Measurements from ENCODE around the gene MAIP1.

Gene MAIP1

DNA sequence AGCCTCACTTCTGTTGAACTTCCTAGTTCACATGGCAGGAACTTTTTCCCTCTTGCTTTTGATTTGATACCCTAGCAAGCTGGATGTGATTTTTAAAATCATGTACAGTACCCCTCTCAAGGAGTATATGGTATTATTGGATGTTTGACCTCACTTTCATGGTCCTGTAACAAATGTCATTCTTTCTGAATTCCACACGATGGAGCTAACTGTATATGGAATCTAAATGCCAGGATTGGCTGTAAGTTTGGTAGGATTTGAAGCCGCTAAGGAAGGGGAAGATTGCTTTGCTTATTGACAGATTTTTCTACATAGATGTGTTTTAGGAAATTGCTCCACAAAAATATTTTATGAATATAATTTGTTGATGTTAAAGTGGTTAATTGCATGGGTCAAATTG, 18.3 kb downstream of the MAIP1 start:
- Histone ChIP-seq H3K27me3 (ENCODE audit: control insufficient read depth in 1 of 2, insufficient read depth in 1 of 2, low read length in 2 of 2) (no peaks in the 10 kb centered on the region), H3K4me3 (ENCODE audit: insufficient read depth in 1 of 2, low read depth in 1 of 2, low read length in 2 of 2) (no peak overlapping the region), H3K79me1 (replicated peaks; ENCODE audit: low read length, poor library complexity, severe bottlenecking) (no peaks in the 10 kb centered on the region), H3K4me2 (ENCODE audit: low read length, poor library complexity, severe bottlenecking) (no peak overlapping the region), H4K91ac (ENCODE audit: low read length) (no peak overlapping the region), H3K18ac (ENCODE audit: low read depth in 1 of 2, low read length in 2 of 2) (no peak overlapping the region), H3K23ac (ENCODE audit: low read length in 2 of 2) (no peak overlapping the region), H3K4ac (ENCODE audit: low read depth in 1 of 2, low read length in 2 of 2) (no peak overlapping the region), H2BK12ac (ENCODE audit: low read length in 2 of 2) (no peak overlapping the region), H2BK120ac (ENCODE audit: low read depth, low read length) (no peak overlapping the region), H3K14ac (ENCODE audit: low read length in 2 of 2) (no peak overlapping the region), H3K36me3 (ENCODE audit: control insufficient read depth in 1 of 2, insufficient read depth in 2 of 2, low read depth in 1 of 2, low read length in 2 of 2) (peaks cover 0 to 12% of the 10 kb centered on the region in 2 experiments), H3K9ac (ENCODE audit: low read length) (peak overlapping the region; percentile 20), H2BK15ac (ENCODE audit: low read depth, poor library complexity, severe bottlenecking) (no peak overlapping the region), H2AFZ (ENCODE audit: low read depth, low read length) (no peak overlapping the region), H4K8ac (ENCODE audit: low read length) (no peak overlapping the region), H3K27ac (ENCODE audit: low read length, poor library complexity, severe bottlenecking) (no peak overlapping the region), H2AK5ac (ENCODE audit: low read length, severe bottlenecking) (no peak overlapping the region), H3K4me1 (ENCODE audit: control insufficient read depth, insufficient read depth, low read depth, low read length) (peaks cover 1% of the 10 kb centered on the region), H3K9me3 (ENCODE audit: control insufficient read depth, low read length) (no peaks in the 10 kb centered on the region), H2BK5ac (ENCODE audit: low read depth, low read length, poor library complexity, severe bottlenecking) (no peak overlapping the region)
- DNase-seq = peak; percentile 62
- 20% methylated on average over 2 of the region's 2 CpGs for WGBS

GRCh38 chr2:199975273-199975895, 20.0 kb downstream of the MAIP1 start:
- Histone ChIP-seq H3K4ac (ENCODE audit: low read depth in 1 of 2, low read length in 2 of 2) (peak overlapping the region in 1 of 2 experiments; percentile 12), H3K14ac (ENCODE audit: low read length in 2 of 2) (no peak overlapping the region), H4K8ac (ENCODE audit: low read length) (no peak overlapping the region), H4K91ac (ENCODE audit: low read length) (no peak overlapping the region), H2BK120ac (ENCODE audit: low read depth, low read length) (peak overlapping the region; percentile 0), H3K36me3 (ENCODE audit: control insufficient read depth in 1 of 2, insufficient read depth in 2 of 2, low read depth in 1 of 2, low read length in 2 of 2) (peaks cover 0 to 11% of the 10 kb centered on the region in 2 experiments), H3K4me2 (ENCODE audit: low read length, poor library complexity, severe bottlenecking) (no peak overlapping the region), H3K4me3 (ENCODE audit: insufficient read depth in 1 of 2, low read depth in 1 of 2, low read length in 2 of 2) (no peak overlapping the region), H3K4me1 (ENCODE audit: control insufficient read depth, insufficient read depth, low read depth, low read length) (peaks cover 1% of the 10 kb centered on the region), H3K79me1 (replicated peaks; ENCODE audit: low read length, poor library complexity, severe bottlenecking) (peaks cover 2% of the 10 kb centered on the region), H2BK15ac (ENCODE audit: low read depth, poor library complexity, severe bottlenecking) (no peak overlapping the region), H3K23ac (ENCODE audit: low read length in 2 of 2) (no peak overlapping the region), H3K18ac (ENCODE audit: low read depth in 1 of 2, low read length in 2 of 2) (no peak overlapping the region), H3K9me3 (ENCODE audit: control insufficient read depth, low read length) (no peaks in the 10 kb centered on the region), H3K9ac (ENCODE audit: low read length) (peak overlapping the region; percentile 59), H2BK12ac (ENCODE audit: low read length in 2 of 2) (no peak overlapping the region), H2BK5ac (ENCODE audit: low read depth, low read length, poor library complexity, severe bottlenecking) (peak overlapping the region; percentile 38), H2AK5ac (ENCODE audit: low read length, severe bottlenecking) (peak overlapping the region; percentile 25), H3K27ac (ENCODE audit: low read length, poor library complexity, severe bottlenecking) (no peak overlapping the region), H3K27me3 (ENCODE audit: control insufficient read depth in 1 of 2, insufficient read depth in 1 of 2, low read length in 2 of 2) (no peaks in the 10 kb centered on the region), H2AFZ (ENCODE audit: low read depth, low read length) (no peak overlapping the region)
- peak; percentile 62 for DNase-seq
- WGBS = 98% methylated on average over 2 of the region's 3 CpGs

- Histone ChIP-seq H3K9me3 (ENCODE audit: control insufficient read depth, low read length) (no peaks in the 10 kb centered on the region), H3K18ac (ENCODE audit: low read depth in 1 of 2, low read length in 2 of 2) (no peak overlapping the region), H3K36me3 (ENCODE audit: control insufficient read depth in 1 of 2, insufficient read depth in 2 of 2, low read depth in 1 of 2, low read length in 2 of 2) (peaks cover 0 to 8% of the 10 kb centered on the region in 2 experiments)
These were observed 22.6 kb downstream of the MAIP1 start for GRCh38 chr2:199977984-199978415.

DNA sequence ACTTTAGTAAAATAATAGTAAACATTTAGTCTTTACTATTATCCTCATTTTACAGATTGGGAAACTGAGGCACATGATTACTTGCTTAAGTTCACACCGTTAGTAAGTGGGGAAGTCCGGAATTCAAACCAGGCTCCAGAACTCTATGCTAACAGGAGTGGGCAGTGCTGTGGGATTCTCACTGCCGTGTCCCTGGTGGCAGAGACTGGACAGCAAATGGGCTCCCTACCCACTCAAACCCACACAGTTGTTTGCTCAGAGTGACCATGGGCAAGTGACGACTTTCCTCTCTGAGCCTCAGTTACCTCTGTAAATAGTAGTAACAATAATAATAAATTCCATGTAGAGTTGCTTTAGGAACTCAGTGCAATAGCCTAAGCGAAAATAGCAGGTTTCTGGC, 24.0 kb downstream of the MAIP1 start:
- peak overlapping the region; percentile 76 for H3K9ac ChIP-seq (ENCODE audit: low read length)
- H3K18ac ChIP-seq (ENCODE audit: low read depth in 1 of 2, low read length in 2 of 2) = no peak overlapping the region
- WGBS = 80% methylated on average over 4 of the region's 5 CpGs
- peaks cover 0 to 4% of the 10 kb centered on the region in 2 experiments for H3K36me3 ChIP-seq (ENCODE audit: control insufficient read depth in 1 of 2, insufficient read depth in 2 of 2, low read depth in 1 of 2, low read length in 2 of 2)
- H4K8ac ChIP-seq (ENCODE audit: low read length) = no peak overlapping the region
- H3K4me3 ChIP-seq (ENCODE audit: insufficient read depth in 1 of 2, low read depth in 1 of 2, low read length in 2 of 2) = peak overlapping the region in 1 of 2 experiments; percentile 68
- H2AFZ ChIP-seq (ENCODE audit: low read depth, low read length) = no peak overlapping the region
- no peak overlapping the region for H2BK5ac ChIP-seq (ENCODE audit: low read depth, low read length, poor library complexity, severe bottlenecking)
- no peak overlapping the region for H2BK15ac ChIP-seq (ENCODE audit: low read depth, poor library complexity, severe bottlenecking)
- no peak overlapping the region for H3K27ac ChIP-seq (ENCODE audit: low read length, poor library complexity, severe bottlenecking)
- no peak overlapping the region for H3K23ac ChIP-seq (ENCODE audit: low read length in 2 of 2)
- H3K27me3 ChIP-seq (ENCODE audit: control insufficient read depth in 1 of 2, insufficient read depth in 1 of 2, low read length in 2 of 2) = no peaks in the 10 kb centered on the region
- H3K4me2 ChIP-seq (ENCODE audit: low read length, poor library complexity, severe bottlenecking) = no peak overlapping the region
- H2BK120ac ChIP-seq (ENCODE audit: low read depth, low read length) = no peak overlapping the region
- no peak overlapping the region for H4K91ac ChIP-seq (ENCODE audit: low read length)
- no peak for DNase-seq
- peak overlapping the region in 1 of 2 experiments; percentile 7 for H2BK12ac ChIP-seq (ENCODE audit: low read length in 2 of 2)
- no peaks in the 10 kb centered on the region for H3K9me3 ChIP-seq (ENCODE audit: control insufficient read depth, low read length)
- H3K4ac ChIP-seq (ENCODE audit: low read depth in 1 of 2, low read length in 2 of 2) = no peak overlapping the region
- H3K14ac ChIP-seq (ENCODE audit: low read length in 2 of 2) = no peak overlapping the region
- no peak overlapping the region for H2AK5ac ChIP-seq (ENCODE audit: low read length, severe bottlenecking)
- peaks cover 4% of the 10 kb centered on the region for H3K4me1 ChIP-seq (ENCODE audit: control insufficient read depth, insufficient read depth, low read depth, low read length)
- H3K79me1 ChIP-seq (replicated peaks; ENCODE audit: low read length, poor library complexity, severe bottlenecking) = peaks cover 2% of the 10 kb centered on the region

More at GRCh38 chr2:199977984-199978415, 22.6 kb downstream of the MAIP1 start:
- no peak overlapping the region for H2BK120ac ChIP-seq (ENCODE audit: low read depth, low read length)
- no peak overlapping the region for H3K23ac ChIP-seq (ENCODE audit: low read length in 2 of 2)
- no peaks in the 10 kb centered on the region for H3K27me3 ChIP-seq (ENCODE audit: control insufficient read depth in 1 of 2, insufficient read depth in 1 of 2, low read length in 2 of 2)
- peaks cover 2% of the 10 kb centered on the region for H3K79me1 ChIP-seq (replicated peaks; ENCODE audit: low read length, poor library complexity, severe bottlenecking)
- H3K27ac ChIP-seq (ENCODE audit: low read length, poor library complexity, severe bottlenecking) = peak overlapping the region; percentile 11
- peak overlapping the region in 1 of 2 experiments; percentile 10 for H3K4me3 ChIP-seq (ENCODE audit: insufficient read depth in 1 of 2, low read depth in 1 of 2, low read length in 2 of 2)
- H3K4me2 ChIP-seq (ENCODE audit: low read length, poor library complexity, severe bottlenecking) = no peak overlapping the region
- no peak overlapping the region for H2AFZ ChIP-seq (ENCODE audit: low read depth, low read length)
- H2BK5ac ChIP-seq (ENCODE audit: low read depth, low read length, poor library complexity, severe bottlenecking) = no peak overlapping the region
- peak; percentile 78 for DNase-seq
- peak overlapping the region; percentile 76 for H3K9ac ChIP-seq (ENCODE audit: low read length)
- no peak overlapping the region for H3K4ac ChIP-seq (ENCODE audit: low read depth in 1 of 2, low read length in 2 of 2)
- no peak overlapping the region for H4K8ac ChIP-seq (ENCODE audit: low read length)
- H2AK5ac ChIP-seq (ENCODE audit: low read length, severe bottlenecking) = no peak overlapping the region
- H3K4me1 ChIP-seq (ENCODE audit: control insufficient read depth, insufficient read depth, low read depth, low read length) = peaks cover 4% of the 10 kb centered on the region
- H3K14ac ChIP-seq (ENCODE audit: low read length in 2 of 2) = no peak overlapping the region
- H2BK15ac ChIP-seq (ENCODE audit: low read depth, poor library complexity, severe bottlenecking) = no peak overlapping the region
- no peak overlapping the region for H4K91ac ChIP-seq (ENCODE audit: low read length)
- no peak overlapping the region for H2BK12ac ChIP-seq (ENCODE audit: low read length in 2 of 2)
